Epithelial cell of proximal tubule (primary cell): ENCODE measurements around the gene TRABD. TPM values are rescaled to one million over a fixed set of nuclear protein-coding genes. Genes with fewer than 3 reads are reported as not detected.
"Not testable (repeated sequence)": the region's sequence is repeated elsewhere in the genome, so short reads cannot be mapped to it uniquely, and the experiment has no call there.

ENCODE experiments used
- DNase-seq: peaks from one replicate; pipeline ENCODE4 v3.0.0-alpha.2; 2011; ENCODE audit warnings: low read depth
- H3K4me3 ChIP-seq: 2 replicates; pipeline ENCODE4 v1.5.1; 2011; ENCODE audit warnings: low read depth, mild to moderate bottlenecking, low read length
- CTCF ChIP-seq: conservative IDR thresholded peaks from 2 replicates; pipeline ENCODE4 v1.5.1; 2012; ENCODE audit warnings: low read depth, mild to moderate bottlenecking, low read length
- total RNA-seq: library from RNA; depleted of rRNA; stranded (reverse); fragments of >200 nt; gene quantifications from 2 replicates; pipeline ENCODE4 v1.2.3, GENCODE V29; 2015

Gene TRABD
- total RNA-seq, 1 donor from 2014 or later: 55.5 TPM

- DNase-seq: no peak
- no peak overlapping the region for H3K4me3 ChIP-seq
- TF ChIP-seq CTCF: no peak
Observed at GRCh38 chr22:50157709-50158375, 27.9 kb upstream of the TRABD start.

- no peak for DNase-seq
- no peak for TF ChIP-seq CTCF
- no peak overlapping the region for H3K4me3 ChIP-seq
Observed at GRCh38 chr22:50160947-50161346, 24.8 kb upstream of the TRABD start.

- no peak for TF ChIP-seq CTCF
- H3K4me3 ChIP-seq: no peak overlapping the region
- no peak for DNase-seq
Observed at GRCh38 chr22:50161508-50162390, 24.0 kb upstream of the TRABD start.

- TF ChIP-seq CTCF: no peak
- no peak for DNase-seq
Observed at GRCh38 chr22:50162391-50162956, 23.2 kb upstream of the TRABD start.

GRCh38 chr22:50165436-50166123, 20.1 kb upstream of the TRABD start:
- no peak overlapping the region for H3K4me3 ChIP-seq
- TF ChIP-seq CTCF: no peak
- no peak for DNase-seq

More at GRCh38 chr22:50162391-50162956, 23.2 kb upstream of the TRABD start:
- H3K4me3 ChIP-seq: no peak overlapping the region

- TF ChIP-seq CTCF: no peak
- H3K4me3 ChIP-seq: no peak overlapping the region
Observed at GRCh38 chr22:50167689-50168489, 17.8 kb upstream of the TRABD start.

GRCh38 chr22:50168490-50169180, 17.1 kb upstream of the TRABD start:
- not testable (repeated sequence) for DNase-seq, H3K4me3 ChIP-seq

More at GRCh38 chr22:50167689-50168489, 17.8 kb upstream of the TRABD start:
- no peak for DNase-seq
